ENCODE data around the gene LRCOL1. TPM values are rescaled to one million over a fixed set of nuclear protein-coding genes. Genes with fewer than 3 reads are reported as not detected.

The LRCOL1 gene
- total RNA-seq, 1 experiment from 2014 or later: not detected

Other genes starting within 250 kb of the LRCOL1 start
- gene FBRSL1, start 120.4 kb downstream of the LRCOL1 start, total RNA-seq (2014; rRNA removed; shearing (Covaris generic)): 1.2 and 2.3 TPM in 2 replicates
- not detected in 2 replicates for gene P2RX2, start 8.2 kb upstream of the LRCOL1 start, total RNA-seq (2014; rRNA removed; shearing (Covaris generic))
- gene POLE, start 76.8 kb upstream of the LRCOL1 start, total RNA-seq (2014; rRNA removed; shearing (Covaris generic)): 14.9 and 18.2 TPM in 2 replicates
- 59.0 and 83.1 TPM in 2 replicates for gene PXMP2, start 77.0 kb upstream of the LRCOL1 start, total RNA-seq (2014; rRNA removed; shearing (Covaris generic))
- gene PGAM5, start 100.3 kb upstream of the LRCOL1 start, total RNA-seq (2014; rRNA removed; shearing (Covaris generic)): 24.3 and 27.5 TPM in 2 replicates
- 42.9 and 45.8 TPM in 2 replicates for gene ANKLE2, start 151.2 kb upstream of the LRCOL1 start, total RNA-seq (2014; rRNA removed; shearing (Covaris generic))
- gene GOLGA3, start 218.3 kb upstream of the LRCOL1 start, total RNA-seq (2014; rRNA removed; shearing (Covaris generic)): 17.7 and 44.7 TPM in 2 replicates